Spleen (tissue), 7 donors: ENCODE measurements around the gene GLIPR1.

Experiments used
- CTCF ChIP-seq, 11 experiments: fragments of 200-600 bp in 7 of 11; fragments of 450-650 bp in 4 of 11; sonication (generic) in 4 of 11; IDR thresholded peaks in 8 of 11; conservative IDR thresholded peaks in 3 of 11; 1 replicate in 7 of 11; 2 replicates in 4 of 11; pipeline versions ENCODE4 v1.4.0 to v1.8.0; 2016 to 2021; ENCODE audit warnings: antibody characterized with exemption in 11 of 11, inconsistent platforms in 4 of 11, mild to moderate bottlenecking in 1 of 11
- POLR2A ChIP-seq, 3 donors: fragments of 450-650 bp; IDR thresholded peaks; one replicate each; pipeline ENCODE4 v1.5.1; 2017; ENCODE audit warnings: antibody characterized with exemption in 3 of 3, mild to moderate bottlenecking in 1 of 3
- donor health status: DM: no; HTN: no; CAD: no; lungs with moderate emphysema.
- donor health status: DM: no; HTN: no; CAD: no.
- donor health status: DM: no; HTN: no; CAD: no.

GRCh38 chr12:75529316-75529715 lies 48.8 kb downstream of the GLIPR1 start:
- TF ChIP-seq POLR2A (IDR thresholded peaks at IDR 0.05) (no peak), CTCF (IDR thresholded peaks at IDR 0.05 in 8 of 11, conservative IDR thresholded peaks at IDR 0.05 in 3 of 11) (no peak)
